BLaER1 (cell line): ENCODE measurements around the gene CDC42EP5.
A peak's percentile ranks its signal among the peaks of the same experiment; 100 is the strongest.
"Not testable (repeated sequence)": the region's sequence is repeated elsewhere in the genome, so short reads cannot be mapped to it uniquely, and the experiment has no call there.

Experiments used
- H3K27ac ChIP-seq: shearing (Covaris generic); formaldehyde crosslinking; 2 replicates; pipeline ENCODE4 v1.8.1; 2022
- H3K27me3 ChIP-seq: shearing (Covaris generic); formaldehyde crosslinking; 2 replicates; pipeline ENCODE4 v1.8.1; 2022
- H3K36me3 ChIP-seq: shearing (Covaris generic); formaldehyde crosslinking; 2 replicates; pipeline ENCODE4 v1.8.1; 2022
- H3K4me1 ChIP-seq: shearing (Covaris generic); formaldehyde crosslinking; 2 replicates; pipeline ENCODE4 v1.8.1; 2022
- H3K4me2 ChIP-seq: shearing (Covaris generic); formaldehyde crosslinking; 2 replicates; pipeline ENCODE4 v1.8.1; 2022
- H3K4me3 ChIP-seq: shearing (Covaris generic); formaldehyde crosslinking; 2 replicates; pipeline ENCODE4 v1.8.1; 2022
- H3K9ac ChIP-seq: shearing (Covaris generic); formaldehyde crosslinking; 2 replicates; pipeline ENCODE4 v1.8.1; 2022
- H3K9me3 ChIP-seq: shearing (Covaris generic); formaldehyde crosslinking; 2 replicates; pipeline ENCODE4 v1.8.1; 2022
- H4K20me1 ChIP-seq: shearing (Covaris generic); formaldehyde crosslinking; 2 replicates; pipeline ENCODE4 v1.8.1; 2022
- Cebpa-rat ChIP-seq: shearing (Covaris generic); IDR thresholded peaks from 2 replicates; pipeline ENCODE4 v1.8.1; 2022

The CDC42EP5 gene

GRCh38 chr19:54473071-54473891 lies at the start of gene CDC42EP5:
TSS of gene CDC42EP5 (minus strand) at chr19:54473296. CDS start at chr19:54465547, 7,749 bp downstream.
- H3K27me3 ChIP-seq, result no peaks in the 10 kb centered on the region
- H3K9ac ChIP-seq, result peak within 1 kb of the TSS; percentile 41; the same call in 1 of the 2 replicates
- no peak for TF ChIP-seq Cebpa-rat
- H3K4me2 ChIP-seq, result peak within 1 kb of the TSS; percentile 80
- no peaks in the 10 kb centered on the region for H3K36me3 ChIP-seq
- peak within 1 kb of the TSS; percentile 58 for H3K4me3 ChIP-seq
- peak within 1 kb of the TSS; percentile 68 for H3K27ac ChIP-seq
- H3K9me3 ChIP-seq, result no peaks in the 10 kb centered on the region
- H4K20me1 ChIP-seq, result no peaks in the 10 kb centered on the region
- H3K4me1 ChIP-seq, result peaks cover 46% of the 10 kb centered on the region

DNA sequence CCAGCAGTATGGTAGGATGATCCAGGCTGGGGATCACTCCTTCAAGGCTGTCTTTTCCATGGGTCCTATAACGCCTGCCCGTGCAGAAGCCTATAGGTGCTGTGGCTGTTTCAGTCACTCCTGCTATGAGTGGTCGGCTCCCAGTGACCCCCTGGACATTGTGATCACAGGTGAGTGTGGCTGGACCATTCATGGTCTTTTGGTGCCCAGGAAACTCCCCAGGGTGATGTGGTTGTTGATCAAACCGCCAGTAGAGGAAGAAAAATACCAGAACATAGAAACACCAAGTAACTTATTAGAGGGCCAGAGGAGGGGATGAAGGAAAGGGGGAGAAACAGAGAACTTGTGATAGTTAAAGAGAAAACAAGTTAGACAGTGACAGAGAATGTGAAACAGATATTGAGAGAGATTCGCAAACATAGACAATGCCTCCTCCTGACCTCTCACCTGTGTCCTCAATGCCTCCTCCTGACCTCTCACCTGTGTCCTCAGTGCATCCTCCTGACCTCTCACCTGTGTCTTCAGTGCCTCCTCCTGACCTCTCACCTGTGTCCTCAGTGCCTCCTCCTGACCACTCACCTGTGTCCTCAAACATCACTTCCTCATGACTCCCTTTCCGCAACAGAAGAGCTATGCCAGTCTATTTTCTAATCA lies 48.9 kb upstream of the CDC42EP5 start:
- Histone ChIP-seq H3K36me3 (no peaks in the 10 kb centered on the region), H3K9ac (no peak overlapping the region), H3K27me3 (no peaks in the 10 kb centered on the region), H3K9me3 (peaks cover 7% of the 10 kb centered on the region), H4K20me1 (no peaks in the 10 kb centered on the region), H3K4me2 (peak overlapping the region; percentile 73), H3K27ac (peak overlapping the region; percentile 1; the same call in 1 of the 2 replicates), H3K4me1 (peaks cover 70% of the 10 kb centered on the region), H3K4me3 (no peak overlapping the region)
- no peak for TF ChIP-seq Cebpa-rat

DNA sequence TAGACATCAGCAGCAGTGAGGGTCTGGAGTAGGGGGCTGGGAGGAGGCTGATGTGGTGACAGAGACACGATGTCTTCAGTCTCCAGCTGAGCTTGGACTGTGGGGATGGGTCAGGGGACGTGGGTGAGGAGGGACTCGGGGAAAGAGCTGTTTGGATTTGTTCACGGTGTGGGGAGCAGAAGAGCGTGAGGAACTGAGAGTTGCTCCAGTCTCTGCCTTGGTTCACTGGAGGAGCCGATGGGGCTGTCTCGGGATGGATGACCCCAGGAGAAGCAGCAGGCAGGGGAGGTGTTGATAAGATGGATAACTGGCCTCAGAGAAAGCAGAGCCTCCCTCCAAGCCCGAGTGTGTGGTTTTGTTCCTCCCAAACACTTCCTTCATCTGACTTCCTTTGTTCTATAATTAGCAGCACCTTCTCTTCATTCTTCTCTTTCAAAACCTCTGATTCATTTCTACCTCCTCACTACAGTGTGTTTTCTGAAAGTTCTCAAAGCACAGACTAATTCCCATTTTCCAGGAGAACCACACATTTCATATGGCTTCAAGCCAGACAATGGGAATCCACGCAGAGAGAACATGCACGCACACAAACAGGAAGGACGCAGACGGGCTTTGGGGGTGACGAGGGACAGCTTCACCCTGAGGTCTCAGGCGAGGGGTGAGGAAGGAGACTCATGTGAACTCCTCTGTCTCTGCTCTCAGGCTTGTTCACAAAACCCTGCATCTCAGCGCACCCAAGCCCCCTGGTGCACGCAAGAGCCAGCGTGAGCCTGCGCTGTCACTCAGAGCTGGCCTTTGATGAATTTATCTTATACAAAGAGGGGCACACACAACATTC lies 48.1 kb upstream of the CDC42EP5 start:
- H4K20me1 ChIP-seq, result no peaks in the 10 kb centered on the region
- TF ChIP-seq Cebpa-rat, result no peak
- no peak overlapping the region for H3K4me3 ChIP-seq
- H3K4me1 ChIP-seq, result peaks cover 70% of the 10 kb centered on the region
- H3K27ac ChIP-seq, result peak overlapping the region; percentile 1; the same call in 1 of the 2 replicates
- peak overlapping the region; percentile 30; the same call in 1 of the 2 replicates for H3K9ac ChIP-seq
- no peaks in the 10 kb centered on the region for H3K9me3 ChIP-seq
- H3K36me3 ChIP-seq, result no peaks in the 10 kb centered on the region
- peak overlapping the region; percentile 73 for H3K4me2 ChIP-seq
- H3K27me3 ChIP-seq, result no peaks in the 10 kb centered on the region

- no peak overlapping the region for H3K9ac ChIP-seq
- H3K4me2 ChIP-seq, result peak overlapping the region; percentile 73
- peak overlapping the region; percentile 54; the same call in 1 of the 2 replicates for H3K27ac ChIP-seq
Observed at GRCh38 chr19:54518844-54519243, 45.7 kb upstream of the CDC42EP5 start.

GRCh38 chr19:54517483-54517882 lies 44.4 kb upstream of the CDC42EP5 start:
- Histone ChIP-seq H3K4me2 (no peak overlapping the region), H3K9me3 (no peaks in the 10 kb centered on the region), H3K27ac (no peak overlapping the region)

More at GRCh38 chr19:54518844-54519243, 45.7 kb upstream of the CDC42EP5 start:
- Histone ChIP-seq H3K4me1 (peaks cover 65% of the 10 kb centered on the region), H3K4me3 (no peak overlapping the region), H3K36me3 (no peaks in the 10 kb centered on the region), H3K27me3 (no peaks in the 10 kb centered on the region), H3K9me3 (no peaks in the 10 kb centered on the region), H4K20me1 (no peaks in the 10 kb centered on the region)
- no peak for TF ChIP-seq Cebpa-rat

GRCh38 chr19:54515156-54515555 lies 42.1 kb upstream of the CDC42EP5 start:
- Histone ChIP-seq H3K4me1 (peaks cover 28% of the 10 kb centered on the region), H3K4me3 (no peak overlapping the region), H3K27me3 (no peaks in the 10 kb centered on the region), H3K9ac (no peak overlapping the region), H3K9me3 (no peaks in the 10 kb centered on the region), H4K20me1 (no peaks in the 10 kb centered on the region), H3K36me3 (no peaks in the 10 kb centered on the region), H3K27ac (no peak overlapping the region), H3K4me2 (no peak overlapping the region)
- no peak for TF ChIP-seq Cebpa-rat

More at GRCh38 chr19:54517483-54517882, 44.4 kb upstream of the CDC42EP5 start:
- Histone ChIP-seq H4K20me1 (no peaks in the 10 kb centered on the region), H3K4me3 (no peak overlapping the region), H3K9ac (no peak overlapping the region), H3K36me3 (no peaks in the 10 kb centered on the region), H3K27me3 (no peaks in the 10 kb centered on the region), H3K4me1 (peaks cover 52% of the 10 kb centered on the region)
- TF ChIP-seq Cebpa-rat, result no peak

- not testable (repeated sequence) for H3K9ac ChIP-seq, H3K9me3 ChIP-seq, H4K20me1 ChIP-seq, H3K27me3 ChIP-seq, H3K36me3 ChIP-seq, H3K4me2 ChIP-seq, H3K4me3 ChIP-seq, H3K27ac ChIP-seq
- peaks cover 28% of the 10 kb centered on the region for H3K4me1 ChIP-seq
Observed at GRCh38 chr19:54509200-54509940, 36.3 kb upstream of the CDC42EP5 start.

DNA sequence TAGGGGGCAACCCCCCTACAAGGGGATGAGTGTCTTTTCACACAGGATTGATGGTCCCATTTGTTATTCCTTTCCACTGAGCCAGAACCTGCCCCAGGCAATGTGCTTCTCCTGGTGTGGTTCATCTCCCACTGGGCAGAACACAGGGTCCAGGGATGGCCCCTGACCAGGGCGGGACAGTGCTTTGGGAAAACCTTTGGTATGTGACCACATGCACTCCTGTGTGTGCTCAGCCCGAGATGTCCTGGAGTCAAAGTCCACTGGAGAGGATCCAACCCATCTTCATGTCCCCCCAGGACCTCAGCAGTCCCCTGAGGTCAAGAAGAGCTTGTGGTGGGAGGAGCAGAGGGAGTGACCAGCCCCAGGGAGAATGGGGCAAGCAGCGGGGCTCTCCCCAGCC lies 35.4 kb upstream of the CDC42EP5 start:
- peak overlapping the region; percentile 60 for H3K4me2 ChIP-seq
- H3K4me1 ChIP-seq, result peaks cover 28% of the 10 kb centered on the region
- not testable (repeated sequence) for H3K36me3 ChIP-seq, H4K20me1 ChIP-seq, H3K9me3 ChIP-seq, H3K4me3 ChIP-seq, H3K27ac ChIP-seq, H3K27me3 ChIP-seq, H3K9ac ChIP-seq

- H3K9ac ChIP-seq, result no peak overlapping the region
- no peak overlapping the region for H3K27ac ChIP-seq
- H3K4me2 ChIP-seq, result peak overlapping the region; percentile 60
- H3K9me3 ChIP-seq, result no peaks in the 10 kb centered on the region
- H3K27me3 ChIP-seq, result no peaks in the 10 kb centered on the region
- H3K36me3 ChIP-seq, result no peaks in the 10 kb centered on the region
- H3K4me1 ChIP-seq, result peaks cover 32% of the 10 kb centered on the region
- no peak for TF ChIP-seq Cebpa-rat
- H4K20me1 ChIP-seq, result no peaks in the 10 kb centered on the region
- H3K4me3 ChIP-seq, result no peak overlapping the region
Observed at GRCh38 chr19:54507824-54508223, 34.7 kb upstream of the CDC42EP5 start.

DNA sequence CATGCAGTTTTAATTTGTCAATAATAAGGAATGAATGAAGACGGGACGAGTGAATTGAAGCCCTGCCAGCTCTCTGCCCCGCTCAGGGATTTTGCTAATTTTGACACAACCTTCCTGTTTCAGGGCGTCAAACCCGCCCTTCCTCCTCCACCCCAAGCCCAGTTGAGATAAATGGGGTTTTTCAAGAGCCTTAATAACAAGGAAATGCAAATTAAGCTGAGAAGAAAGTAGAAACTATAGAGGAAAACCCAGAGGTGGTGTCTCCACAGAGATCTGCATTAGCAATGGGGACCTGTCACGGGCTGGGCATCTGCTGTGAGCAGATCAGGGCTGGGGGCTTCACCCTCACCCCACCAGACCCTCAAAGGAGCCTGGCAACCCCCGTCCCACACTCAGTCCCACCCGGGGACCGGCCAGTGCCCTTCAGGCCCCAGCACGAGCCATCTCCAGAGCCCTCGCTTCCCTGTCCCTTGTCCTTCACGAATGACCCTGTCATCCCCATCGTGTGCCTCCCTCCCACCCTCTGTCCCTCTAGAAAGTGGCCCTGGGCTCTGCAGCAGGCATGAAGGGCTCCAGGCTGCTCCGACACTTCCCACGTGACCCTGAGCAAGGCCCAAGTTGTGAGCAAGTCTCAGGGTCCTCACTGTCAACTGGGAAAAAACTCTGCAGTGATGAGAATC lies 34.1 kb upstream of the CDC42EP5 start:
- H3K36me3 ChIP-seq, H3K4me3 ChIP-seq, H3K9me3 ChIP-seq, H3K27ac ChIP-seq, H4K20me1 ChIP-seq, H3K27me3 ChIP-seq, H3K9ac ChIP-seq: not testable (repeated sequence)
- Histone ChIP-seq H3K4me1 (peaks cover 38% of the 10 kb centered on the region), H3K4me2 (peak overlapping the region; percentile 60)
